Measurements from ENCODE around the gene RALGPS2. TPM values are rescaled to one million over a fixed set of nuclear protein-coding genes. Genes with fewer than 3 reads are reported as not detected.

RALGPS2 gene
- total RNA-seq, 1 donor from 2014 or later = 207 TPM

DNA sequence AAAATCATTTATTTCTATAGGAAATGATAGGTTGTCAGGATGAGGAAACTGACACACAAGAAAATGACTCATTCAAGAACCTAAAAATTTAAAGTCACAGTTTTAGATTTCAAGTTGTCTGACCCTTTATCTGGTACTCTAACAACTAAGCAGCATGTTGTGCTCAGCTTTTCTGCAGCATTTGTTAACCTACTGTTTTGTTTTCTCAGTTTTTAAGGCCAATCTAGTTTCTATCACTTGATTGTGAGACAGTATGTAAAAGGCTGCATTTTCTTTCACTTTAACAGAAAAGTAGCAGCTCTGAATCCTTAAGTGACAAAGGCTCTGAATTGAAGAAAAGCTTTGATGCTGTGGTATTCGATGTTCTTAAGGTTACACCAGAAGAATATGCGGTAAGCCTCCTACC, 59.1 kb downstream of the RALGPS2 start:
- intact Hi-C loops (cut with micrococcal nuclease) = loop anchor here (2.0 to 5.0 kb wide), 2 partner anchors 15 to 37 kb away; no protein-coding TSS in a partner anchor
- Mint-ChIP-seq H3K4me3 (peak overlapping the region; percentile 8), H3K4me1 (peaks cover 76% of the 10 kb centered on the region), H3K27ac (peak overlapping the region; percentile 81), H3K9me3 (no peaks in the 10 kb centered on the region), H3K27me3 (no peaks in the 10 kb centered on the region), H3K36me3 (ENCODE audit: low read depth) (peaks cover 78% of the 10 kb centered on the region)
- ChIA-PET CTCF (interaction anchor here (1.0 to 2.5 kb wide), 4 partner anchors 10 to 241 kb away, joined by 4 to 11 read pairs (median 7); no protein-coding TSS in a partner anchor), POLR2A (interaction anchor here (1.0 kb wide), 1 partner anchor 241 kb away, joined by 3 read pairs; no protein-coding TSS in a partner anchor)
- peak; percentile 29 for ATAC-seq (ENCODE audit: low read depth)
- TF ChIP-seq, protein P1, sequence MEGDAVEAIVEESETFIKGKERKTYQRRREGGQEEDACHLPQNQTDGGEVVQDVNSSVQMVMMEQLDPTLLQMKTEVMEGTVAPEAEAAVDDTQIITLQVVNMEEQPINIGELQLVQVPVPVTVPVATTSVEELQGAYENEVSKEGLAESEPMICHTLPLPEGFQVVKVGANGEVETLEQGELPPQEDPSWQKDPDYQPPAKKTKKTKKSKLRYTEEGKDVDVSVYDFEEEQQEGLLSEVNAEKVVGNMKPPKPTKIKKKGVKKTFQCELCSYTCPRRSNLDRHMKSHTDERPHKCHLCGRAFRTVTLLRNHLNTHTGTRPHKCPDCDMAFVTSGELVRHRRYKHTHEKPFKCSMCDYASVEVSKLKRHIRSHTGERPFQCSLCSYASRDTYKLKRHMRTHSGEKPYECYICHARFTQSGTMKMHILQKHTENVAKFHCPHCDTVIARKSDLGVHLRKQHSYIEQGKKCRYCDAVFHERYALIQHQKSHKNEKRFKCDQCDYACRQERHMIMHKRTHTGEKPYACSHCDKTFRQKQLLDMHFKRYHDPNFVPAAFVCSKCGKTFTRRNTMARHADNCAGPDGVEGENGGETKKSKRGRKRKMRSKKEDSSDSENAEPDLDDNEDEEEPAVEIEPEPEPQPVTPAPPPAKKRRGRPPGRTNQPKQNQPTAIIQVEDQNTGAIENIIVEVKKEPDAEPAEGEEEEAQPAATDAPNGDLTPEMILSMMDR (IDR thresholded peaks at IDR 0.05) = no peak
- no peak for DNase-seq

GRCh38 chr1:178792394-178792793, 67.3 kb downstream of the RALGPS2 start:
- TF ChIP-seq, protein P1 (IDR thresholded peaks at IDR 0.05) = no peak
- no peaks in the 10 kb centered on the region for H3K27me3 Mint-ChIP-seq
- ChIA-PET CTCF (interaction anchor here (1.1 kb wide), 1 partner anchor 249 kb away, joined by 4 read pairs; no protein-coding TSS in a partner anchor), POLR2A (no interaction called here)
- peak overlapping the region; percentile 33 for H3K27ac Mint-ChIP-seq
- intact Hi-C loops (cut with micrococcal nuclease) = loop anchor here (2.0 kb wide), 1 partner anchor 14 kb away; no protein-coding TSS in a partner anchor
- peaks cover 63% of the 10 kb centered on the region for H3K4me1 Mint-ChIP-seq
- H3K36me3 Mint-ChIP-seq (ENCODE audit: low read depth) = peaks cover 69% of the 10 kb centered on the region
- no peaks in the 10 kb centered on the region for H3K9me3 Mint-ChIP-seq
- no peak for ATAC-seq (ENCODE audit: low read depth)
- no peak overlapping the region for H3K4me3 Mint-ChIP-seq
- DNase-seq = no peak

DNA sequence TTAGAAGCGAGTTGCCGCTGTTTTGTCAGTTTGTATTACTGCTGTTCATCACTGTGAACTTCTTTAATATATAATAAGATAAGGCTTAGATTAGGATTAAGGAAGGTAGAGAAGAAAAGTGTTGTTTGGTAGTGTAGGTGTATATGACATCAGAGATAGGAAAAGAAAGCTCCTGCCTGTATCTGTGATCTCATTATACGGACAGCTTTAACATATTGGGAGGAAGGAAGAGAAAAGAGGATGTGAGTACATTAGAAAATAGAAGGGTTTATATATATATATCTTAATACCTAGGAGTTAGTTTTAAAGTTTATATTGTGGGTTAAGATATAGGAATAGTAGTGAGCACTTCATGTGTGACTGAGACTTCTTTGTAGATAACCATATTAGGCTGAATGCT, 71.0 kb downstream of the RALGPS2 start:
- ChIA-PET CTCF (interaction anchor here (1.5 kb wide), 1 partner anchor 253 kb away, joined by 5 read pairs; no protein-coding TSS in a partner anchor), POLR2A (interaction anchor here (0.5 to 1.2 kb wide), 8 partner anchors 9 to 253 kb away, joined by 3 to 5 read pairs (median 3); no protein-coding TSS in a partner anchor)
- ATAC-seq (ENCODE audit: low read depth) (peak; percentile 77), DNase-seq (no peak)
- Mint-ChIP-seq H3K4me3 (peak overlapping the region; percentile 59), H3K4me1 (peaks cover 62% of the 10 kb centered on the region), H3K9me3 (no peaks in the 10 kb centered on the region), H3K36me3 (ENCODE audit: low read depth) (peaks cover 70% of the 10 kb centered on the region), H3K27me3 (no peaks in the 10 kb centered on the region), H3K27ac (peak overlapping the region; percentile 85)
- intact Hi-C loops (cut with micrococcal nuclease) = loop anchor here (1.0 to 2.0 kb wide), 2 partner anchors 9 to 13 kb away; no protein-coding TSS in a partner anchor
- TF ChIP-seq, protein P1 (IDR thresholded peaks at IDR 0.05) = no peak

- ChIA-PET POLR2A (interaction anchor here (0.6 to 1.2 kb wide), 2 partner anchors 10 to 44 kb away, joined by 3 to 5 read pairs; no protein-coding TSS in a partner anchor), CTCF (no interaction called here)
- intact Hi-C loops (cut with micrococcal nuclease) = loop anchor here (2.0 kb wide), 1 partner anchor 15 kb away; no protein-coding TSS in a partner anchor
- Mint-ChIP-seq H3K9me3 (no peaks in the 10 kb centered on the region), H3K4me1 (peaks cover 58% of the 10 kb centered on the region), H3K27me3 (no peaks in the 10 kb centered on the region), H3K4me3 (no peak overlapping the region), H3K36me3 (ENCODE audit: low read depth) (peaks cover 66% of the 10 kb centered on the region), H3K27ac (peak overlapping the region; percentile 65)
- TF ChIP-seq, protein P1 (IDR thresholded peaks at IDR 0.05) = no peak
- DNase-seq (no peak), ATAC-seq (ENCODE audit: low read depth) (no peak)
Measured at GRCh38 chr1:178797590-178797989, 72.5 kb downstream of the RALGPS2 start.

DNA sequence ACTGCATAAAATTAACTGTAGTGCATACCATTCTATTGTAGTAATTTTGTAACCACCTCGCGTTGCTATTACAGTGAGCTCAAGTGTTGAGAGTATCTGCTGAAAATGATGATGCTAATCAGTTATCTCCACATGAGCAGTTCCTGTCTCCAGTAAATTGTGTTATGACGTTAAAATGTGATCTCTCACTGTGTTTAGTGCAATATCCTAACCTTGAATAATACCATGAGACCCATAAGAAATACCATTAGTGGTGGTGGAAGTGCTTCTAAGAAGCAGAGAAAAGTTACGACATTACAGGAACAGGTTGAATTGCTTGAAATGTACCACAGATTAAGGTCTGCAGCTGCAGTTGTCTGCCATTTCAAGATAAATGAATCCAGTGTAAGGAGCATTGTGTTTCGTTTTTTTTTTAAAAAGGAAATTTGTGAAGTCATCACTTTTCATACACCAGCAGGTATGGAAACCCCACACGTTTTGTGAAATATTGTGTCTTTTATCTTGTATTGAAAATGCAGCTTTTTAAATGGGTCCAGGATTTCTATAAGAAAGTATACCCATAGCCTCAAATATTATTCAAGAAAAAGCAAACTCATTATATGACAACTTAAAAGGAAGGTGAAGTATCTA, 73.3 kb downstream of the RALGPS2 start:
- POLR2A ChIA-PET = interaction anchor here (0.6 to 1.2 kb wide), 2 partner anchors 10 to 45 kb away, joined by 3 to 5 read pairs; no protein-coding TSS in a partner anchor
- TF ChIP-seq, protein P1 (IDR thresholded peaks at IDR 0.05) = no peak
- CTCF ChIA-PET = no interaction called here
- Mint-ChIP-seq H3K27me3 (no peaks in the 10 kb centered on the region), H3K9me3 (no peaks in the 10 kb centered on the region), H3K4me1 (peaks cover 59% of the 10 kb centered on the region), H3K27ac (peak overlapping the region; percentile 47), H3K4me3 (no peak overlapping the region), H3K36me3 (ENCODE audit: low read depth) (peaks cover 67% of the 10 kb centered on the region)
- intact Hi-C loops (cut with micrococcal nuclease) = no loop called here
- no peak for ATAC-seq (ENCODE audit: low read depth)
- no peak for DNase-seq
